Measurements from ENCODE around the gene TEFM. TPM values are rescaled to one million over a fixed set of nuclear protein-coding genes. Genes with fewer than 3 reads are reported as not detected.
"Not testable (repeated sequence)": the region's sequence is repeated elsewhere in the genome, so short reads cannot be mapped to it uniquely, and the experiment has no call there.

TEFM gene
- total RNA-seq, 1 experiment from 2014 or later = 18.6 TPM

DNA sequence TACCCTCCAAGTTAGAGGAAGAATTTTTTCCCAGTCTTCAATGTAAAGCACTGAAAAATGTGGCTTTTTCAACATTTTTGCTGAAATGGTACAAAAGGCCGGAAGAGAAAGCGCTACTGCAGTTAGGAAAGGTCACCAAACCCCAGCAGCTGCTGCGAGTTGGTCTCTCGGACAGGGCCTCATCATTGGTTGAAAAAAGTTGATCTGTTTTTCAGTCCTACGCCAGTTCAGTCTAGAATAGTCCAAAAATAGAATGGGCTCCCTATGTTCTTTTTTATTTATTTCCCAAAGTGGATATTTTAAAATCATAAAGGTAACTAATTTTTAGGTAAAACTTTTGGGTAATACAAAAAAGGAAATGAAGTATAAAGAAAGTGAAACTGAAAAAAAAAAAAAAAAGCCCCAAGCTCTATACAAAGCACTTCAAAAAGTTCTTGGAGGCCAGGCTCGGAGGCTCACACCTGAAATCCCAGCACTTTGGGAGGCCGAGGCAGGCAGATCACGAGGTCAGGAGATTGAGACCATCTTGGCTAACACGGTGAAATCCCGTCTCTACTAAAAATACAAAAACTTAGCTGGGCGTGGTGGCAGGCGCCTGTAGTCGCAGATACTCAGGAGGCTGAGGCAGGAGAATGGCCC lies 33.1 kb upstream of the TEFM start:
- TF ChIP-seq CTCF (IDR thresholded peaks at IDR 0.05; ENCODE audit: unreplicated experiment) = no peak
- no peaks in the 10 kb centered on the region for H3K4me1 Mint-ChIP-seq (ENCODE audit: low read depth, unreplicated experiment)
- H3K9me3 Mint-ChIP-seq (ENCODE audit: low read depth, unreplicated experiment) = no peaks in the 10 kb centered on the region
- no peak overlapping the region for H3K4me3 Mint-ChIP-seq (ENCODE audit: low read depth, unreplicated experiment)
- DNase-seq = no peak
- no peaks in the 10 kb centered on the region for H3K36me3 Mint-ChIP-seq (ENCODE audit: insufficient read depth, unreplicated experiment)
- intact Hi-C loops (cut with micrococcal nuclease; ENCODE audit: unreplicated experiment) = no loop called here
- no peak overlapping the region for H3K27ac Mint-ChIP-seq (ENCODE audit: unreplicated experiment)
- CTCF ChIA-PET = interaction anchor here (0.7 kb wide), 1 partner anchor 13 kb away, joined by 4 read pairs; no protein-coding TSS in a partner anchor
- no TSS peak for BruUV-seq (replicated peaks)
- peaks cover 24% of the 10 kb centered on the region for H3K27me3 Mint-ChIP-seq (ENCODE audit: unreplicated experiment)

- no peaks in the 10 kb centered on the region for H3K4me1 Mint-ChIP-seq (ENCODE audit: low read depth, unreplicated experiment)
- peaks cover 34% of the 10 kb centered on the region for H3K27me3 Mint-ChIP-seq (ENCODE audit: unreplicated experiment)
- DNase-seq = no peak
- no peak for TF ChIP-seq CTCF (IDR thresholded peaks at IDR 0.05; ENCODE audit: unreplicated experiment)
- intact Hi-C loops (cut with micrococcal nuclease; ENCODE audit: unreplicated experiment) = no loop called here
- no peaks in the 10 kb centered on the region for H3K9me3 Mint-ChIP-seq (ENCODE audit: low read depth, unreplicated experiment)
- H3K36me3 Mint-ChIP-seq (ENCODE audit: insufficient read depth, unreplicated experiment) = no peaks in the 10 kb centered on the region
- H3K27ac Mint-ChIP-seq (ENCODE audit: unreplicated experiment) = no peak overlapping the region
- BruUV-seq (replicated peaks) = no TSS peak
- H3K4me3 Mint-ChIP-seq (ENCODE audit: low read depth, unreplicated experiment) = no peak overlapping the region
- CTCF ChIA-PET = no interaction called here
These were observed 27.9 kb upstream of the TEFM start for GRCh38 chr17:30933966-30934365.

DNA sequence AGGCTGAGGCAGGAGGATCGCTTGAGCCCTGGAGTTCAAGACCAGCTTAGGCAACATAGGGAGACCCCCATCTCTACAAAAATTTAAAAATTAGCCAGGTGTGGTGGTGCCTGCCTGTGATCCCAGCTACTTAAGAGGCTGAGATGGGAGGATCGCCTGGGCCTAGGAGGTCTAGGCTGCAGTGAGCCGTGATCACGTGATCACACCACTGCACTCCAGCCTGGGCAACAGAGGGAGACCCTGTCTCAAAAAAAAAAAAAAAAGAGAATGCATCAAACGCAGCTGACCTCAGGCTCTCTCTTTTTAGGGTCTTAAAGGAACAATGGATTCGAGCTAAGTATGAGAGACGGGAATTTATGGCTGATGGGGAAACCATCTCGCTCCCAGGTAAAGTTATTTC lies 25.5 kb upstream of the TEFM start:
- H3K4me3 Mint-ChIP-seq (ENCODE audit: low read depth, unreplicated experiment); H3K36me3 Mint-ChIP-seq (ENCODE audit: insufficient read depth, unreplicated experiment); CTCF ChIA-PET; H3K9me3 Mint-ChIP-seq (ENCODE audit: low read depth, unreplicated experiment); DNase-seq; H3K4me1 Mint-ChIP-seq (ENCODE audit: low read depth, unreplicated experiment); intact Hi-C loops (cut with micrococcal nuclease; ENCODE audit: unreplicated experiment); BruUV-seq (replicated peaks); H3K27ac Mint-ChIP-seq (ENCODE audit: unreplicated experiment): not testable (repeated sequence)
- peaks cover 36% of the 10 kb centered on the region for H3K27me3 Mint-ChIP-seq (ENCODE audit: unreplicated experiment)

- TF ChIP-seq CTCF (IDR thresholded peaks at IDR 0.05; ENCODE audit: unreplicated experiment) = no peak
- H3K4me3 Mint-ChIP-seq (ENCODE audit: low read depth, unreplicated experiment) = no peak overlapping the region
- peaks cover 37% of the 10 kb centered on the region for H3K27me3 Mint-ChIP-seq (ENCODE audit: unreplicated experiment)
- BruUV-seq (replicated peaks) = no TSS peak
- CTCF ChIA-PET = no interaction called here
- H3K27ac Mint-ChIP-seq (ENCODE audit: unreplicated experiment) = no peak overlapping the region
- H3K9me3 Mint-ChIP-seq (ENCODE audit: low read depth, unreplicated experiment) = no peaks in the 10 kb centered on the region
- DNase-seq = no peak
- no peaks in the 10 kb centered on the region for H3K36me3 Mint-ChIP-seq (ENCODE audit: insufficient read depth, unreplicated experiment)
- intact Hi-C loops (cut with micrococcal nuclease; ENCODE audit: unreplicated experiment) = no loop called here
- no peaks in the 10 kb centered on the region for H3K4me1 Mint-ChIP-seq (ENCODE audit: low read depth, unreplicated experiment)
These were observed 24.5 kb upstream of the TEFM start for GRCh38 chr17:30930495-30930894.

DNA sequence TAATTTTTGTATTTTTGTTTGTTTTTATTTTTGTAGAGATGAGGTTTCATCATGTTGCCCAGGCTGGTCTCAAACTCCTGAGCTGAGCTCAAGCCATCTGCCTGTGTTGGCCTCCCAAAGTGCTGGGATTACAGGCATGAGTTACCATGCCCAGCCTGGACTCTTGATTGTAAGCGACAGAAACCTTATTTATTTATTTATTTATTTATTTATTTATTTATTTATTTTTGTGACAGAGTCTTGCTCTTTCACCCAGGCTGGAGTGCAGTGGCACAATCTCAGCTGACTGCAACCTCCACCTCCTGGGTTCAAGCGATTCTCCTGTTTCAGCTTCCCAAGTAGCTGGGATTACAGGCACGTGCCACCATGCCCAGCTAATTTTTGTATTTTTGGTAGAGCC lies 23.8 kb upstream of the TEFM start:
- H3K4me1 Mint-ChIP-seq (ENCODE audit: low read depth, unreplicated experiment); H3K27ac Mint-ChIP-seq (ENCODE audit: unreplicated experiment); intact Hi-C loops (cut with micrococcal nuclease; ENCODE audit: unreplicated experiment); DNase-seq; CTCF ChIA-PET; H3K4me3 Mint-ChIP-seq (ENCODE audit: low read depth, unreplicated experiment); H3K36me3 Mint-ChIP-seq (ENCODE audit: insufficient read depth, unreplicated experiment); BruUV-seq (replicated peaks); H3K9me3 Mint-ChIP-seq (ENCODE audit: low read depth, unreplicated experiment): not testable (repeated sequence)
- peaks cover 43% of the 10 kb centered on the region for H3K27me3 Mint-ChIP-seq (ENCODE audit: unreplicated experiment)

Measured in Calu3 (cell line).